Panc1 (cell line): Measurements from ENCODE around the gene FUT7. TPM values are rescaled to one million over a fixed set of nuclear protein-coding genes. Genes with fewer than 3 reads are reported as not detected.

Experiments used
- ATAC-seq: fragments of 200-7000 bp; cut with Tn5 transposase; 2 replicates; pipeline ENCODE4 v1.9.1; 2020; ENCODE audit warnings: mild to moderate bottlenecking, moderate library complexity
- BruUV-seq: library from RNA; stranded (reverse); fragments of 400-500 nt; replicated peaks from 2 replicates; lab custom pipeline; 2021; lab: Mats Ljungman, UMichigan
- CTCF ChIA-PET: fragments of 300-600 bp; sonication (Branson Sonifier 250); formaldehyde crosslinking; loops from one replicate; lab custom pipeline; 2022; ENCODE audit warnings: antibody characterized with exemption; lab: Charles Lee
- POLR2A ChIA-PET: fragments of 300-600 bp; sonication (Branson Sonifier 250); formaldehyde crosslinking; loops from one replicate; lab custom pipeline; 2022; ENCODE audit warnings: antibody characterized with exemption; lab: Charles Lee
- DNase-seq: peaks from one replicate; pipeline ENCODE4 v3.0.0-alpha.2; 2010; ENCODE audit warnings: low read depth, low spot score
- H3K27ac ChIP-seq: 2 replicates; pipeline ENCODE4 v1.5.1; 2011; ENCODE audit warnings: mild to moderate bottlenecking, low read length, inconsistent platforms
- H3K27me3 ChIP-seq: fragments of 200-500 bp; sonication (Bioruptor generic); 2 replicates; pipeline ENCODE4 v1.6.0; 2014; ENCODE audit warnings: low read length, inconsistent platforms; ENCODE audit not compliant: control insufficient read depth, insufficient read depth
- H3K36me3 ChIP-seq: fragments of 200-500 bp; sonication (Bioruptor generic); 2 replicates; pipeline ENCODE4 v1.5.1; 2014; ENCODE audit warnings: inconsistent platforms, mild to moderate bottlenecking, low read length, moderate library complexity; ENCODE audit not compliant: control insufficient read depth, insufficient read depth
- H3K4me1 ChIP-seq: 2 replicates; pipeline ENCODE4 v1.5.1; 2011; ENCODE audit warnings: inconsistent platforms, mild to moderate bottlenecking, low read length, moderate library complexity; ENCODE audit not compliant: control insufficient read depth, insufficient read depth
- H3K4me3 ChIP-seq, 2 experiments: 2 replicates each; pipeline ENCODE4 v1.5.1; 2011 to 2012; ENCODE audit warnings: low read depth in 2 of 2, low read length in 2 of 2, mild to moderate bottlenecking in 2 of 2, inconsistent platforms in 1 of 2, moderate library complexity in 1 of 2
- H3K9me3 ChIP-seq: fragments of 200-500 bp; sonication (Bioruptor generic); 2 replicates; pipeline ENCODE4 v1.5.1; 2014; ENCODE audit warnings: low read depth, mild to moderate bottlenecking, inconsistent platforms, low read length, moderate library complexity; ENCODE audit not compliant: control insufficient read depth, insufficient read depth
- POLR2AphosphoS5 ChIP-seq: IDR thresholded peaks from 2 replicates; pipeline ENCODE4 v1.6.1; 2012; ENCODE audit warnings: mild to moderate bottlenecking, low read depth, low read length, moderate library complexity
- SIN3A ChIP-seq: IDR thresholded peaks from 2 replicates; pipeline ENCODE4 v1.6.1; 2012; ENCODE audit warnings: low read depth, mild to moderate bottlenecking, low read length, moderate library complexity, borderline replicate concordance; ENCODE audit not compliant: insufficient read depth
- TCF7L2 ChIP-seq: IDR thresholded peaks from 2 replicates; pipeline ENCODE4 v1.6.1; 2011; ENCODE audit warnings: mild to moderate bottlenecking, low read depth, low read length, inconsistent platforms
- in situ Hi-C: cut with HindIII; loops from 2 replicates; pipeline ENCODE4 v1.10.0; 2016; ENCODE audit warnings: low sequenced_read_pairs, low pct_unique_long_range_greater_than_20kb
- intact Hi-C: fragments of 100-400 bp; cut with micrococcal nuclease; formaldehyde crosslinking; loops from one replicate; pipeline ENCODE4 v1.10.0; 2022; ENCODE audit not compliant: unreplicated experiment
- total RNA-seq: library from RNA; stranded (reverse); gene quantifications from one replicate; pipeline ENCODE4 v1.2.1, GENCODE V29; 2021; ENCODE audit not compliant: unreplicated experiment
- TF ChIP-seq, protein P1 (sequence below), 2 experiments: IDR thresholded peaks; 2 replicates each; pipeline ENCODE4 v1.6.1; 2011 to 2012; ENCODE audit warnings: low read depth in 2 of 2, control low read depth in 1 of 2, low read length in 1 of 2, mild to moderate bottlenecking in 1 of 2, moderate library complexity in 1 of 2; ENCODE audit not compliant: insufficient read depth in 1 of 2
- TF ChIP-seq, protein P2 (sequence below): fragments of 450-650 bp; IDR thresholded peaks from 2 replicates; pipeline ENCODE4 v1.5.1; 2017; ENCODE audit warnings: mild to moderate bottlenecking

The FUT7 gene
- total RNA-seq, 1 experiment from 2014 or later, result not detected

DNA sequence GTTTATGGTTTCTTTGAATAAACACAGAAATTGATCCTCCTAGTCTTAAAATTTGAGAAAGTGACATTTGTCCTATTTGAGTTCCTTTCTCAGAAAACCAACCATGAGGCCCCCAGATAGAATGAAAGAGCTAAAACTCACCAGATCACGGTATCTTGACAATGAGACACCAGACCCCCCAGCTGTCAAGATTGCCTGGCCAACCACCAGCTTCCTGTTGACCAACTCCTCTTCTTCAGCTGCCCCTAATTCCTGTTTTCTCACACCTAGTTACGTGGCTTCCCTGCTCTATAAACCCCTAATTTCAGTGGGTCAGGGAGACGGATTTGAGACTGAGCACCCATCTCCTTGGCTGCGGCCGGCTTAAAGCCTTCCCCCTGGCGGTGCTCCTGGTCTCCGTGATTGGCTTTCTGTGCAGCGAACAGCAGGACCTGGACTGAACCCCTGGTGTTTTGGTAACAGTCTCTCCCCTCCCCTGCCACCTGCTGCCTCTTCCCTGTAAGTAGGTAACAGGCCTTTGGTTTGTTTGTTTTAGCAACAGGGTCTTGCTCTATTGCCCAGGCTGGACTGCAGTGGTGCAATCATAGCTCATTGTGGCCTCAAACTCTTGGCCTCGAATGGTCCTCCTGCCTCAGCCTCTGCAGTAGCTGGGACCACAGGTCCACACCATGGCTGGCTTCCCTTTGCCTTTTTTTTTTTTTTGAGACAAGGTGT lies 26.8 kb upstream of the FUT7 start:
- POLR2A ChIA-PET, result no interaction called here
- H3K27ac ChIP-seq, result no peak overlapping the region
- CTCF ChIA-PET, result interaction anchor here (0.7 to 1.7 kb wide), 3 partner anchors 29 to 311 kb away, joined by 3 to 5 read pairs (median 4); no protein-coding TSS in a partner anchor

DNA sequence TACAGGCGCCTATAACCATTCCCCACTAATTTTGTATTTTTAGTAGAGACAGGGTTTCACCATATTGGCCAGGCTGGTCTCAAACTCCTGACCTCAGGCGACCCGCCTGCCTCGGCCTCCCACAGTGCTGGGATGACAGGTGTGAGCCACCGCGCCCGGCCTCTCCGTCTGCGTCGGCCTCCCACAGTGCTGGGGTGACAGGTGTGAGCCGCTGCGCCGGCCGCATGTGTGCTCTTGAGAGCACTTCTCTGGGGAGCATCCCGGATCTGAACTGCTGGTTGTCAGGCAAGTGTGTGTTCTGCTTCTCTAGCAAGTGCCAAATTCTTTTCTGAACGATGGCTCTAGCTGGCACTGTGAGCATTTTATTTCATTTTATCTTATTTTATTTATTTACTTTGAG lies 25.7 kb upstream of the FUT7 start:
- no peak overlapping the region for H3K4me3 ChIP-seq
- no peak for TF ChIP-seq POLR2AphosphoS5
- TF ChIP-seq, protein P1, sequence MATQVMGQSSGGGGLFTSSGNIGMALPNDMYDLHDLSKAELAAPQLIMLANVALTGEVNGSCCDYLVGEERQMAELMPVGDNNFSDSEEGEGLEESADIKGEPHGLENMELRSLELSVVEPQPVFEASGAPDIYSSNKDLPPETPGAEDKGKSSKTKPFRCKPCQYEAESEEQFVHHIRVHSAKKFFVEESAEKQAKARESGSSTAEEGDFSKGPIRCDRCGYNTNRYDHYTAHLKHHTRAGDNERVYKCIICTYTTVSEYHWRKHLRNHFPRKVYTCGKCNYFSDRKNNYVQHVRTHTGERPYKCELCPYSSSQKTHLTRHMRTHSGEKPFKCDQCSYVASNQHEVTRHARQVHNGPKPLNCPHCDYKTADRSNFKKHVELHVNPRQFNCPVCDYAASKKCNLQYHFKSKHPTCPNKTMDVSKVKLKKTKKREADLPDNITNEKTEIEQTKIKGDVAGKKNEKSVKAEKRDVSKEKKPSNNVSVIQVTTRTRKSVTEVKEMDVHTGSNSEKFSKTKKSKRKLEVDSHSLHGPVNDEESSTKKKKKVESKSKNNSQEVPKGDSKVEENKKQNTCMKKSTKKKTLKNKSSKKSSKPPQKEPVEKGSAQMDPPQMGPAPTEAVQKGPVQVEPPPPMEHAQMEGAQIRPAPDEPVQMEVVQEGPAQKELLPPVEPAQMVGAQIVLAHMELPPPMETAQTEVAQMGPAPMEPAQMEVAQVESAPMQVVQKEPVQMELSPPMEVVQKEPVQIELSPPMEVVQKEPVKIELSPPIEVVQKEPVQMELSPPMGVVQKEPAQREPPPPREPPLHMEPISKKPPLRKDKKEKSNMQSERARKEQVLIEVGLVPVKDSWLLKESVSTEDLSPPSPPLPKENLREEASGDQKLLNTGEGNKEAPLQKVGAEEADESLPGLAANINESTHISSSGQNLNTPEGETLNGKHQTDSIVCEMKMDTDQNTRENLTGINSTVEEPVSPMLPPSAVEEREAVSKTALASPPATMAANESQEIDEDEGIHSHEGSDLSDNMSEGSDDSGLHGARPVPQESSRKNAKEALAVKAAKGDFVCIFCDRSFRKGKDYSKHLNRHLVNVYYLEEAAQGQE (IDR thresholded peaks at IDR 0.05; ENCODE audit: insufficient read depth in 1 of 2, low read depth in 2 of 2, low read length in 1 of 2), result no peak
- TF ChIP-seq TCF7L2, result no peak
- TF ChIP-seq SIN3A, result no peak
- TF ChIP-seq, protein P2, sequence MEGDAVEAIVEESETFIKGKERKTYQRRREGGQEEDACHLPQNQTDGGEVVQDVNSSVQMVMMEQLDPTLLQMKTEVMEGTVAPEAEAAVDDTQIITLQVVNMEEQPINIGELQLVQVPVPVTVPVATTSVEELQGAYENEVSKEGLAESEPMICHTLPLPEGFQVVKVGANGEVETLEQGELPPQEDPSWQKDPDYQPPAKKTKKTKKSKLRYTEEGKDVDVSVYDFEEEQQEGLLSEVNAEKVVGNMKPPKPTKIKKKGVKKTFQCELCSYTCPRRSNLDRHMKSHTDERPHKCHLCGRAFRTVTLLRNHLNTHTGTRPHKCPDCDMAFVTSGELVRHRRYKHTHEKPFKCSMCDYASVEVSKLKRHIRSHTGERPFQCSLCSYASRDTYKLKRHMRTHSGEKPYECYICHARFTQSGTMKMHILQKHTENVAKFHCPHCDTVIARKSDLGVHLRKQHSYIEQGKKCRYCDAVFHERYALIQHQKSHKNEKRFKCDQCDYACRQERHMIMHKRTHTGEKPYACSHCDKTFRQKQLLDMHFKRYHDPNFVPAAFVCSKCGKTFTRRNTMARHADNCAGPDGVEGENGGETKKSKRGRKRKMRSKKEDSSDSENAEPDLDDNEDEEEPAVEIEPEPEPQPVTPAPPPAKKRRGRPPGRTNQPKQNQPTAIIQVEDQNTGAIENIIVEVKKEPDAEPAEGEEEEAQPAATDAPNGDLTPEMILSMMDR, result no peak
- DNase-seq, result no peak
- intact Hi-C loops, result no loop called here
- ChIA-PET CTCF (no interaction called here), POLR2A (no interaction called here)
- H3K4me1 ChIP-seq, result peaks cover 2% of the 10 kb centered on the region; the same call in 1 of the 2 replicates
- BruUV-seq, result no TSS peak
- no peak for ATAC-seq
- no peak overlapping the region for H3K27ac ChIP-seq
- no peaks in the 10 kb centered on the region for H3K9me3 ChIP-seq
- H3K27me3 ChIP-seq, result no peaks in the 10 kb centered on the region
- in situ Hi-C loops, result no loop called here
- H3K36me3 ChIP-seq, result no peaks in the 10 kb centered on the region

More for the DNA sequence above, 26.8 kb upstream of the FUT7 start:
- Histone ChIP-seq H3K9me3 (no peaks in the 10 kb centered on the region), H3K4me1 (0 out of 2 replicates have a peak, but pooled peaks cover 2% of the 10 kb centered on the region), H3K4me3 (no peak overlapping the region), H3K36me3 (no peaks in the 10 kb centered on the region), H3K27me3 (no peaks in the 10 kb centered on the region)
- TF ChIP-seq POLR2AphosphoS5 (no peak), TCF7L2 (no peak), SIN3A (no peak)
- TF ChIP-seq, protein P2, result no peak
- TF ChIP-seq, protein P1 (IDR thresholded peaks at IDR 0.05; ENCODE audit: insufficient read depth in 1 of 2, low read depth in 2 of 2, low read length in 1 of 2), result no peak
- DNase-seq (no peak), ATAC-seq (no peak)
- intact Hi-C loops, result no loop called here
- in situ Hi-C loops, result no loop called here
- no TSS peak for BruUV-seq
